GM23338 (cell line): Measurements from ENCODE around the gene RRBP1. TPM values are rescaled to one million over a fixed set of nuclear protein-coding genes. Genes with fewer than 3 reads are reported as not detected.

ENCODE experiments used
- ATAC-seq: fragments of 200-7000 bp; cut with Tn5 transposase; 3 replicates; pipeline ENCODE4 v1.9.1; 2020
- DNase-seq: peaks from one replicate; pipeline ENCODE4 v3.0.0-alpha.2; 2015; ENCODE audit warnings: low spot score
- H2AFZ ChIP-seq: fragments of 200-600 bp; sonication (generic); 2 replicates; pipeline ENCODE4 v1.8.0; 2016; ENCODE audit warnings: antibody characterized with exemption, mild to moderate bottlenecking, moderate library complexity
- H3F3A ChIP-seq: fragments of 200-600 bp; sonication (generic); replicated peaks from 2 replicates; pipeline ENCODE4 v1.8.0; 2017; ENCODE audit warnings: antibody characterized with exemption, mixed run types, low read depth
- H3K27ac ChIP-seq: fragments of 200-600 bp; sonication (generic); 2 replicates; pipeline ENCODE4 v1.6.1; 2016; ENCODE audit warnings: low read depth
- H3K27me3 ChIP-seq: fragments of 200-600 bp; sonication (generic); 2 replicates; pipeline ENCODE4 v1.8.0; 2016; ENCODE audit warnings: mild to moderate bottlenecking, mixed run types, moderate library complexity; ENCODE audit not compliant: insufficient read depth
- H3K36me3 ChIP-seq: fragments of 200-600 bp; sonication (generic); 2 replicates; pipeline ENCODE4 v1.8.0; 2016; ENCODE audit warnings: mild to moderate bottlenecking; ENCODE audit not compliant: insufficient read depth
- H3K4me1 ChIP-seq: fragments of 200-600 bp; sonication (generic); 2 replicates; pipeline ENCODE4 v1.8.0; 2016; ENCODE audit warnings: mild to moderate bottlenecking, moderate library complexity; ENCODE audit not compliant: insufficient read depth
- H3K4me2 ChIP-seq: fragments of 200-600 bp; sonication (generic); 2 replicates; pipeline ENCODE4 v1.7.1; 2017; ENCODE audit warnings: mixed run types
- H3K4me3 ChIP-seq: fragments of 200-600 bp; sonication (generic); 2 replicates; pipeline ENCODE4 v1.6.1; 2016; ENCODE audit warnings: mixed run types
- H3K79me2 ChIP-seq: fragments of 200-600 bp; sonication (generic); replicated peaks from 2 replicates; pipeline ENCODE4 v1.8.0; 2017; ENCODE audit warnings: mild to moderate bottlenecking; ENCODE audit not compliant: insufficient read depth
- H3K9me2 ChIP-seq: fragments of 200-600 bp; sonication (generic); 2 replicates; pipeline ENCODE4 v1.8.0; 2017; ENCODE audit not compliant: insufficient read depth
- H4K20me1 ChIP-seq: fragments of 200-600 bp; sonication (generic); replicated peaks from 2 replicates; pipeline ENCODE4 v1.8.0; 2017; ENCODE audit warnings: mild to moderate bottlenecking; ENCODE audit not compliant: insufficient read depth
- H3K27ac Mint-ChIP-seq: 2 replicates; pipeline ENCODE4 v1.8.0; 2020; ENCODE audit warnings: inconsistent platforms, mild to moderate bottlenecking, moderate library complexity, mixed read lengths
- H3K27me3 Mint-ChIP-seq: 3 replicates; pipeline ENCODE4 v1.8.0; 2022; ENCODE audit warnings: low read depth, mild to moderate bottlenecking, moderate library complexity, mixed read lengths, inconsistent platforms; ENCODE audit not compliant: insufficient read depth, poor library complexity
- H3K36me3 Mint-ChIP-seq: 3 replicates; pipeline ENCODE4 v1.8.0; 2021; ENCODE audit warnings: low read depth, mild to moderate bottlenecking, inconsistent platforms, moderate library complexity, mixed read lengths
- H3K4me1 Mint-ChIP-seq: 3 replicates; pipeline ENCODE4 v1.8.0; 2020; ENCODE audit warnings: mild to moderate bottlenecking, inconsistent platforms, mixed read lengths
- H3K4me3 Mint-ChIP-seq: 3 replicates; pipeline ENCODE4 v1.8.0; 2021; ENCODE audit warnings: moderate library complexity, mild to moderate bottlenecking, inconsistent platforms, mixed read lengths
- H3K9me3 Mint-ChIP-seq: 3 replicates; pipeline ENCODE4 v1.8.0; 2020; ENCODE audit warnings: moderate library complexity, mild to moderate bottlenecking, inconsistent platforms, mixed read lengths
- CREB1 ChIP-seq: fragments of 250-450 bp; sonication (Bioruptor Pico); IDR thresholded peaks from 2 replicates; pipeline ENCODE4 v1.5.0; 2020; ENCODE audit warnings: low read depth, mild to moderate bottlenecking, moderate library complexity
- CTCF ChIP-seq, 2 experiments: fragments of 200-600 bp in 1 of 2; sonication (generic) in 1 of 2; conservative IDR thresholded peaks; 2 replicates each; pipeline versions ENCODE4 v1.5.1 to v1.6.1; 2016 to 2017; ENCODE audit warnings: antibody characterized with exemption in 2 of 2, low read depth in 2 of 2, mild to moderate bottlenecking in 2 of 2, moderate library complexity in 1 of 2
- ETS1 ChIP-seq: IDR thresholded peaks from 2 replicates; pipeline ENCODE4 v1.6.1; 2016; ENCODE audit warnings: antibody characterized with exemption
- EZH2 ChIP-seq: fragments of 200-600 bp; sonication (generic); IDR thresholded peaks from one replicate; pipeline ENCODE4 v1.8.0; 2017; ENCODE audit warnings: antibody characterized with exemption, mild to moderate bottlenecking, low read depth; ENCODE audit not compliant: unreplicated experiment
- EZH2phosphoT487 ChIP-seq: fragments of 200-600 bp; sonication (generic); IDR thresholded peaks from one replicate; pipeline ENCODE4 v1.8.1; 2018; ENCODE audit warnings: antibody characterized with exemption; ENCODE audit not compliant: unreplicated experiment
- JUNB ChIP-seq: IDR thresholded peaks from one replicate; pipeline ENCODE4 v1.6.1; 2016; ENCODE audit warnings: antibody characterized with exemption; ENCODE audit not compliant: unreplicated experiment
- NANOG ChIP-seq: IDR thresholded peaks from 2 replicates; pipeline ENCODE4 v1.6.1; 2016; ENCODE audit warnings: antibody characterized with exemption, borderline replicate concordance
- POLR2AphosphoS5 ChIP-seq: IDR thresholded peaks from 2 replicates; pipeline ENCODE4 v1.6.1; 2016; ENCODE audit warnings: antibody characterized with exemption, low read depth
- REST ChIP-seq: IDR thresholded peaks from one replicate; pipeline ENCODE4 v1.6.1; 2018; ENCODE audit warnings: antibody characterized with exemption; ENCODE audit not compliant: unreplicated experiment
- STAT1 ChIP-seq: IDR thresholded peaks from one replicate; pipeline ENCODE4 v1.6.1; 2016; ENCODE audit warnings: antibody characterized with exemption; ENCODE audit not compliant: unreplicated experiment
- ZNF114 ChIP-seq: fragments of 250-450 bp; sonication (Bioruptor Pico); IDR thresholded peaks from 2 replicates; pipeline ENCODE4 v1.5.0; 2020; ENCODE audit warnings: mild to moderate bottlenecking, moderate library complexity
- ZNF331 ChIP-seq: fragments of 250-450 bp; sonication (Bioruptor Pico); IDR thresholded peaks from 2 replicates; pipeline ENCODE4 v1.5.0; 2020; ENCODE audit warnings: low read depth, mild to moderate bottlenecking, moderate library complexity
- ZNF462 ChIP-seq: fragments of 250-450 bp; sonication (Bioruptor Pico); IDR thresholded peaks from 2 replicates; pipeline ENCODE4 v1.5.0; 2020; ENCODE audit warnings: mild to moderate bottlenecking, moderate library complexity
- polyA plus RNA-seq: library from polyadenylated mRNA; unstranded; fragments of >200 nt; fragmentation: Nextera tagmentation; extraction: Ambion mirVana; gene quantifications from 2 replicates; pipeline ENCODE4 v1.2.1, GENCODE V29; 2016
- total RNA-seq: library from RNA; depleted of rRNA; stranded (reverse); fragments of >200 nt; shearing (Covaris generic); gene quantifications from 2 replicates; pipeline ENCODE4 v1.2.3, GENCODE V29; 2014

The RRBP1 gene
- total and polyA plus RNA-seq, 2 experiments from 2014 or later = 105 to 113 TPM

GRCh38 chr20:17728074-17728473 is 46.0 kb upstream of the RRBP1 start:
- peaks cover 6% of the 10 kb centered on the region for H3K27me3 Mint-ChIP-seq
- no peaks in the 10 kb centered on the region for H3F3A ChIP-seq
- H3K79me2 ChIP-seq = no peaks in the 10 kb centered on the region
- no peaks in the 10 kb centered on the region for H3K4me1 ChIP-seq
- H3K27ac Mint-ChIP-seq = no peak overlapping the region
- H3K9me3 Mint-ChIP-seq = no peaks in the 10 kb centered on the region
- no peaks in the 10 kb centered on the region for H4K20me1 ChIP-seq
- H3K36me3 Mint-ChIP-seq = no peaks in the 10 kb centered on the region
- ATAC-seq (no peak), DNase-seq (no peak)
- no peaks in the 10 kb centered on the region for H3K27me3 ChIP-seq
- no peak overlapping the region for H3K4me3 ChIP-seq
- H3K9me2 ChIP-seq = 0 out of 2 replicates have a peak, but pooled peaks cover 6% of the 10 kb centered on the region
- no peak for TF ChIP-seq ETS1
- no peak for TF ChIP-seq POLR2AphosphoS5
- TF ChIP-seq CTCF (conservative IDR thresholded peaks at IDR 0.05; ENCODE audit: low read depth in 2 of 2) = no peak
- no peak for TF ChIP-seq EZH2phosphoT487
- TF ChIP-seq NANOG = no peak
- TF ChIP-seq CREB1 (CRISPR knock-in tag) = no peak
- TF ChIP-seq STAT1 = no peak
- no peak for TF ChIP-seq JUNB
- TF ChIP-seq ZNF462 (CRISPR knock-in tag) = no peak
- no peak for TF ChIP-seq ZNF114
- TF ChIP-seq REST = no peak
- no peak for TF ChIP-seq ZNF331 (CRISPR knock-in tag)
- no peak for TF ChIP-seq EZH2
- no peak overlapping the region for H3K27ac ChIP-seq
- H3K36me3 ChIP-seq = no peaks in the 10 kb centered on the region
- H3K4me2 ChIP-seq = no peak overlapping the region
- no peak overlapping the region for H2AFZ ChIP-seq
- no peak overlapping the region for H3K4me3 Mint-ChIP-seq
- peaks cover 7% of the 10 kb centered on the region; the same call in 1 of the 3 replicates for H3K4me1 Mint-ChIP-seq
